ENCODE data around the gene PADI3.
A peak's percentile ranks its signal among the peaks of the same experiment; 100 is the strongest.
"Not testable (repeated sequence)": the region's sequence is repeated elsewhere in the genome, so short reads cannot be mapped to it uniquely, and the experiment has no call there.

PADI3 gene

DNA sequence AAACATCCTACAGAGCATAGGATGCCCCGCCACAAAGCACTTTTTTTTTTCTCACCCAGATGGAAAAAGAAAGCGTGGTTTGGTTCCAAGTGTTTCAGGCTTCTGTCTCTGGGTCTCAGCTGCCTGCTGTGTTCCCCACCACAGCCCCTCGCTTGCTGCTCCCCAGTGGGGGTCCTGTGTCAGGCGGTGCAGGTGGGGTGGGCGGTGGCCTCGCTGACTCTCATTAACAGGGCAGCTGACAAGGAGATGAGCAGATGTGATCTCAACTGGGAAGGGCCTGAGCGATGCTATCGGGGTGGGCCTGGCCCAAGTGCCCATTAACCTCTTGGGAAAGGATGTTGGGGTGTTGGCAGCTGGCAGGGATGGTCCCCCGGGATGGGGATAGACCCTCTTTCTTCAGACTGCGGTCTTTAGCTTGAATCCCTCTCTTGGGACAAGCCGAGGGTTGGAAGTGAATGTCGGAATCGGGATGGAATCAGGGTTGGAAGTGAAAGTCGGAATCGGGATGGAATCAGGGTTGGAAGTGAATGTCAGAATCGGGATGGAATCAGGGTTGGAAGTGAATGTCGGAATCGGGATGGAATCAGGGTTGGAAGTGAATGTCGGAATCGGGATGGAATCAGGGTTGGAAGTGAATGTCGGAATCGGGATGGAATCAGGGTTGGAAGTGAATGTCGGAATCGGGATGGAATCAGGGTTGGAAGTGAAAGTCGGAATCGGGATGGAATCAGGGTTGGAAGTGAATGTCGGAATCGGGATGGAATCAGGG is 7.7 kb upstream of the PADI3 start:
- DNase-seq, result not testable (repeated sequence)

DNA sequence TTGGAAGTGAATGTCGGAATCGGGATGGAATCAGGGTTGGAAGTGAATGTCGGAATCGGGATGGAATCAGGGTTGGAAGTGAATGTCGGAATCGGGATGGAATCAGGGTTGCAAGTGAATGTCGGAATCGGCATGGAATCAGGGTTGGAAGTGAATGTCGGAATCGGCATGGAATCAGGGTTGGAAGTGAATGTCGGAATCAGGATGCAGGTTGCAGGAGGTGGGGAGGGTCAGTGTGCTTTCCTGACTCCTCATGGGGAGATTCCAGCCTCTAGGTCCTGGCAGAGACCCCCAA is 7.2 kb upstream of the PADI3 start:
- not testable (repeated sequence) for DNase-seq

DNA sequence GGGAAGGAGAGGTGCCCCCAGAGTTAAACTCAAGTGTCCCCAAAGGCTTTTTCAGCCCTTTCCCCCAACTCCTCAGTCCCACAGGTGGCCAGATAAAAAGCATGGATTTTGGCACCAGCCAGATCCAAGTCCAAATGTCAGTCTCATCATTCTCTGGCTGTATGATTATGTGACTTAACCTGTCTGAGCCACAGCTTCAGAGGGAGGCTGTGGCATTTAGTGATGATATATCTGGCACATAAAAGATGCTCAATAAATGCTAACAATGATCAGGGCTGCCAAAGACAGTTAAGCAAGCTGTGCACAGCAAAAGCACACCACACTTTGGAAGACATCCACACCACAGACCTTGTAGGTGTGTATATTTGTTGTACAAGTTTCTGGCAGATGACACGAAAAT is 5.6 kb upstream of the PADI3 start:
- DNase-seq, result no peak

DNA sequence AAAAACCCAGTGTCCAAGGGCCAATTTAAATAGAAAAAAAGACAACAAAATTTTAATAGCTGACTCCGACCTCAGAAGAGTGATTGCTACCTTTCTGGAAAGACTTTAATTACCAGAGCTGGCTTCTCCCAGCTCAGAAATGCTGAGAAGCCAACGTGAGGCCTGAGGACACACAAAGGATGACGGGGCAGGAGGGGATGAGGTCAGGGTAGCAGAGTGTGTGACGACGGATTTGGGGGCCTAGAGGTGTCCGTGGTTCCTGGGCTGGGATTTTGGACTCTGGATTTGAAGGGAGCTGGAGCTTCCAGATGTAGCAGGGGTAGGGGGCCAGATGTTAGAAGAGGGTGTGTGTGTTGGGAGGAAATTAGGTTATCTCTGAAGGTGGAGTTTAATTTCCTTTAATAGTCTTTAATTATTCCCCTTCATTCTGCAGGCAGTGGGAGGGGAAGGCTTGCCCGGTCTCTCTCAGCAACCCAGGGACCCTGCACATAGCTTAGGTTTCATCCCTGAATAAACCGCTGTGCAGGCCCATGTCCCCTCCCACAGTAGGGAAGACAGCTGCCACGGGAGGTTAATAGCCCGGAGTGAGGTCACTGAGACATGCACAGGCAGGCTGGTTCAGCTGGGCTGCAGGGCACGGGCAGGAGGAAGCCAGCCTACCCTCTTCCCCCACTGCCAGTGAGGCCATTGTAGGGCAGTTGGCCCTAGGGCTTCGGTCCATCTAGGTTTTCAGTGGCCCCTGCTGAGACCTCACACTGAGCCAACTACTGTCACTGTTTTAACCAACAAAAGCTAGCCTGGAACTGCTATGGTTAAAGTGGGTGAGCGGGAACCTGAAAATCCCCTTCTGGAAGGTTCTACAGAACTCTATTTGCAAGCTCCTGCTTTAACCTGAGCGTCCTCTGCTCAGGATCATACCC is 3.8 kb upstream of the PADI3 start:
- DNase-seq, result peak; percentile 55

DNA sequence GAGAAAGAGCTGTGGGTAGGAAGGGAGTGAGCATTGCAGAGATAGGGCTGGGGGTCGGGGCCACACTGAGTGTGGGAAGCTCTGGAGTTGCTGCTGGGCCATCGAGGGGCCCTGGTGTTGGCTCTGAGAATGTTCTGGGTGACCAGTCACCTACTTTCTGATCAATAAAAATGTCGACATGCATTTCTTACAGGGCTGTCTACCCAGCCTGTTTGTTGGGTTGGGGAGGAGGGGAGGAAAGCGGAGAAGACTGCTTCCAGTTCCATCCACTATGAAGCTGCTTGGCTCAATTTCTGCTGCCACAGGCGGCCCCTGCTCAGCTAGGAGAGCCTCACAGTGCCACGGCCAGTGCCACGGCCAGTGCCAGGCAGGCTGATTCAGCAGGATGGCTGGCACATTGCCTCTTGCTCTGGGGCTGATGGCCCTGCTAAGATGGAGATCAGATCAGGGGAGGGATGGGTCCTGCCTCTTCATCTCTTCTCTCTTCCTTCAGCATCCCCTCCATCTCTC is 3.0 kb upstream of the PADI3 start:
- DNase-seq, result peak; percentile 46

DNA sequence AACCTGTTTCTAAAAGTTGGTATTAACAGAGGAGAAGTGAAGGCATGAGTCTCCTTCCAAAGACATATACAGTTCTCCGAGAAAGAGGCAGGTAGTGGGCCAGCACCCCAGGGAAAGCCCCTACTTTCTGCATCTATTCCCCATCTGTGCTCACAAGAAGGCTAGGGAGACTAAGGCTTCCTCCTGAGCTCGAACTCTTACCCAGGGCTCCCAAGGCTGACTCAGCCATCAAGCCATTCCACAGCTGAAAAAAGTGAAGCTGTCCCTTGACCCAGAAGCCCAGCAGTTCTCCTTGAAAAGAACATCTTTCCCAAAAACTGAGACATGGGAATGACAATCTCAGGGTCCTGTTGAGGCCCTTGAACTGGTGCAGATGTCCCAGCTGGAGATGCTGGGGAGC is 1.9 kb upstream of the PADI3 start:
- no peak for DNase-seq

DNA sequence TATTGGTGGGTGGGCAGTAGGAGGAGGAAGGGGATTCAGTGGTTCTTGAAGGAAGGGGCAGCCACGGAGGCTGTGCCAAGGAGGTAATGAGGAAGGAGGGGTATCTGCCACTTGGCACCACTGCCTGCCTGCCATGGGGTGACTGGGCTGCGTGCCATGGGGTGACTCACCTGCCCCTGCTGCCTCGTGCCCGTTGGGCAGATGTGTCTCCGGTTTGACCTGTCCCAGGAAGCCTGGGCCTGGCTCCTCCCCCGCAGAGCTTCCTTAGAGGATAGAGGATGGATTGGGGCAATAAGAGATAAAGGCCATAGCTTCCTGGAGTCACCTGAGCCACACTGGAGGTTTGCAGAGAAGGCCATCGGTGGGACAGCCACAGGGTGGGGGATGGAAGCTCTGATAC is 1.7 kb downstream of the PADI3 start:
- DNase-seq, result no peak

DNA sequence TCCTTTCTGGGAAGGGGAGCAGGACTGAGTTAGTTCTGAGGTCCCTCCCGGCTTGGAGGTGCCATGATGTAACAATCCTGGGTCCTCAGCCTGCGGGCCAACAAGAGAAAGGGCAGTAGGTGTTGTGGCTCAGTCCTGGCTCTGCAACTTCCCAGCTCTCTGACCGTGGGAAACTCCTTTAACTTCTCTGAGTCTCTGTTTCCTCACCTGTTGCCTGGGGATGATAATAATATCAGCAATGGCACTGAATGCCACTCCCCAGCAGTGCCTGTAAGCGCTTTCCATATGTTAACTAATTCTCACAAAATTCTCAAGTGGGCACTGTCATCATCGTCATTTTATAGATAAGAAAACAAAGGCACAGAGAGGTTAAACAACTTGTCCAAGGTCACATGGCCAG is 2.3 kb downstream of the PADI3 start:
- no peak for DNase-seq

DNA sequence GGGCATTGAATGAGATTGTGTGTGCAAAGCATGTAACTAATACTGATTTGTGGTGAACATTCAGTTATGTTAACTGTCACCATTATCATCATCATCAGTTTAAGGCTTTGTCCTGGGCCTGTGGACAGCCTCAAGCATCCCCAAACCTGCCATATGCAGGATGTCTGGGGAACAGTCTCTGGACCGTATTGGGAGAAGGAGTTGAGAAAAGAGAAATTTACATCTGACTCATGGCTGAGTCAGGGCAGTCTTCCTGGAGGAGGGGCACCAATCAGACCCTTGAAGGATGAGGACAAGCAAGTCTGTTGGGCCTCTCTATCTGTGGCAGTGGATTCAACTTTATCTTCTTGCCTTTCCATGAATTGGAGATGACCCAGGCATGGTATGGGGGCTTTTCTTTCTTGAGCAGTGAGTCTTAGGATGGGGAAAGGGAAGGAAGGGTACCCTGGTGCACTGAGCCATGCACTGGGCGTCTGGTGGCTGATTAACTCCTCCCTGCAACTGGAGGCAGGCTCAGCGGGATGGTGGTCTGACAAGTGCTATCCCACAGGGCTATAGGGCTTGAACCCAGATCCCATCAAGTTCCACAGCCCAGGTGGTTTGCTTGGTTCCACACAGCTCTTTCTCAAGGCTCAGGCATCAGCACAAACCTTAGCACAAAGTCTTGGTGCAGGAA is 2.9 kb downstream of the PADI3 start:
- DNase-seq, result no peak

DNA sequence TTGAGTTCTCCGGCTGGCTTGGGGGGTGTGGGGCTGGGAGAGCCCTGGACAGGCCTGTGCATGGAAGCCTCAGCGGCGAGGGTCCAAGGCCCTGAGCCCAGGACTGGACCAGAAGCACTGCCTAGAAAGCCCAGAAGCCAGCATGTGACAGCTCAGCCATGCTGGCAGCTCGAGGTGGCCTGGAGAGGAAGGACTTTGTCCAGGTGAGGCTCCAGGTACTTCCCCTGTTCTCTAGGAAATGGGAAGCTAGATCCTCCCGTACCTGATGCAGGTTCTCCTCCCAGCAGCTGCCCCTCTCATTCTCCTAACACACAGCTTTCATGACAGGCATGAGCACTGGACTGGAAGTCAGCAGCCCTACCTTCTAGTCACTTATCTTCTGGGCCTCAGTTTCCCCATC is 6.4 kb downstream of the PADI3 start:
- DNase-seq, result no peak

DNA sequence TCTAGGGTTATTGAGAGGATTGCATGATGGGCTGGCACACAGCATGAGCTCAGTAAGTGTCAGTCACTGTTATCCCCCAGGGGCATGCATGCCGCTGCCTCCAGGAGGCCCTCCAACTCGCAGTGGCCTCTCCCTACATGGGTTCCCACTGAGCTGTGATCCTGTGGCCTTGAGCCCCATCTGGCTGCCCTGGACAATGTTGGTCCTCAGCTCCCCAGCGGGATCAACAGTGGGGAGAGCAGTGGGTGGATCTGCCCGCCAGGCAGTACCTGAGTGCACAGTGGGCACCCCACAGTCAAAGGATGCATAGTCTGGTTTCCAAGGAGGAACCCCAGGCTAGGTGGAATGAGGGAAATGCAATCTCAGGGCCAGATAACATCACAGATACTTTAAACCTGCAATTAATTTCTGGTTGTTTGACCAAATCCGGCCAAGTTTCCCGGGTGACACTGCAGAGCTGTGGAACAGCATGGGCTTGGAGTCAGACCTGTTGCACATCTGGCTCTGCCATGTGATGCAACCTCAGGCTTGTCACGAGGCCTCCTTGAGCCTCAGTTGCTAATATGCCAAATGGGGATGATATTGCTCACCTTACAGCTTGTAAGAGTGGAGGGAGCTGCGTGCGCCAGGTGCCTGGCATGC is 9.3 kb downstream of the PADI3 start:
- no peak for DNase-seq

DNA sequence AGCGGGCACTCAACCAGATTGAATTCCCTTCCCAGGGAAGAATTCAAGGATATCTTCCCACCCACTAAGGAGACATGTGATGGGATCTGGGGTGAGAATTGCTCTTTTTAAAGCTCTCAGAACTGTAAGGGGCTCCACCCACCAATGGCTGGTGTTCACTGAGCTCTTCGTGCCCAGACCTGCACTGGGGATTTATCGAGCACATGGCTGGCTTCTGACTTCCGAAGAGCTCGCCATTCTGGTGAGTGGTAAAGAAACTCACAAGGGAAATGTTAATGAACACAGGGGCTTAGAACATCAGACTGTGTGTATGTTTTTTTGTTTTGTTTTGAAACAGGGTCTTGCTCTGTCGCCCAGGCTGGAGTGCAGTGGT is 9.8 kb downstream of the PADI3 start:
- DNase-seq, result no peak

DNA sequence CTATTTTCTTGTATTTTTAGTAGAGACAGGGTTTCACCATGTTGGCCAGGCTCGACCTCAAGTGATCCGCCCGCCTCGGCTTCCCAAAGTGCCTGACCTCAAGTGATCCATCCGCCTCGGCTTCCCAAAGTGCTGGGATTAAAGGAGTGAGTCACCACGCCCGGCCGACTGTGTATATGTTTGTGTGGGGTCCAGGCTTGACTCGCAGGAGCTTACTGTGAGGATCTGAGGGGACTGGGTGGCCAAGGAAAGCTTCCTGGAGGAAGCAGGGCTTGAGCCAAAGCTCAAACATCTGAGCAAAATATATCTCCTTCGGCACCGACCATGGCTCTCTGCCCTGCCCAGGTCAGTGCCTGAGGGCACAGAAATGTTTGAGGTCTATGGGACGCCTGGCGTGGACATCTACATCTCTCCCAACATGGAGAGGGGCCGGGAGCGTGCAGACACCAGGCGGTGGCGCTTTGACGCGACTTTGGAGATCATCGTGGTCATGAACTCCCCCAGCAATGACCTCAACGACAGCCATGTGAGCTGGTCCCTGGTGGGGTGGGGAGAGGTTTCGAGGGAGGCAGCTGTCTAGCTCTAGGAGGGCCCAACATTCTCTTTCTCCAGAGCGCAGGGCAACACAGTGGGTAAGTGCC is 10.5 kb downstream of the PADI3 start:
- DNase-seq, result no peak

DNA sequence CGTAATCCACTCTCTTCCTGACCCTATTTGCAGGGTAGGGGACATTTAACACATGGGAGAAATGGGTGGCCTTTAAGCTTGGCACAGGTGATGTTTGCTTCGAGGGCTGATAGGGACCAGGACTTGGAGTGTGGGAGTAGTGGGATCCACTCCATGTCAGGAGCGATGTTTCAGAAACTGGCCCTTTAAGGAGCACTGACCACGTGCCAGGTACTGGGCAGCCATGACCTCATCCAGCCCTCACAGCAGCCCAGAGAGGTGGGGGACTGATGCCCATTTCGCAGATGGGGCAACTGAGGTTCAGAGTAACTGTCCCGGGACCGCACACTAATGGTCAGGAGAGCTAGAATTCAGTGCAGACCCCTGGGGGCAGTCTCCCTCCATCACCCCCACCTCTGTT is 11.4 kb downstream of the PADI3 start:
- no peak for DNase-seq

DNA sequence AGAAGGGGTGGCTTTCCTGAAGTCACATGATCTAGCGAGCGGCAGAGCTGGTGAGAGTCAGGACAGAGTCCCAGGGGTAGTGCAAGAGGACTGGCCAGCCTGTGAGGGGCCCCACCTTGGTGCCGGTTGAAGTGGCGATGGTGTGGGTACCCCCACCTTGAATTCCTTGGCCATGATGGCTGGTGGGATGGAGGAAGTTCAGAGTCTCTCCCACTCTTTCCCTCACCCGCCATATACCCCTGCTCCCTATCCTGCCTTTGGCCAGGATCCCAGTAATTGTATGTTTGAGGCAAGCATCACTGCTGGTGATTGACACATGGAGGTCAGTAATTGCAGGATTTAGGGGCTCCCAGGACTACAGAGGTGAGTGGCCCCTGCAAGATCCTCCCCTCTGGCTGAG is 11.8 kb downstream of the PADI3 start:
- DNase-seq, result no peak

DNA sequence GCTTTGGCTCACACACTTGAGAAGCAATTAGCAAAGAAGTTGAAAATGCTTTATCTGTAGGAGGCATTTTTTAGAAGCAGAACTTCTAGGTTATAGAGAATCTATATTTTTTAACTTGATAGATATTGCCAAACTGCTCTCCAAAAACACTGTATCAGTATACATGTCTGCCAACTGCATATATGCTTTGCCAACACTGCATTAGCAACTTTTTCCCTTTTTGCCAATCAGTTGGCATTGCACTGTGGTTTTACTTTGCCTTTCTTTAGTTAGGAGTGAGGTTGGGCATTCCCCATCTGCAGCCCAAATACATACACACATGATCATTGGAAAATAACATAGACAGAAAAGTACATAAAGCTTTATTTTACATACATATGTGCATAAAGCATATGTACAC is 15.0 kb downstream of the PADI3 start:
- DNase-seq, result no peak

DNA sequence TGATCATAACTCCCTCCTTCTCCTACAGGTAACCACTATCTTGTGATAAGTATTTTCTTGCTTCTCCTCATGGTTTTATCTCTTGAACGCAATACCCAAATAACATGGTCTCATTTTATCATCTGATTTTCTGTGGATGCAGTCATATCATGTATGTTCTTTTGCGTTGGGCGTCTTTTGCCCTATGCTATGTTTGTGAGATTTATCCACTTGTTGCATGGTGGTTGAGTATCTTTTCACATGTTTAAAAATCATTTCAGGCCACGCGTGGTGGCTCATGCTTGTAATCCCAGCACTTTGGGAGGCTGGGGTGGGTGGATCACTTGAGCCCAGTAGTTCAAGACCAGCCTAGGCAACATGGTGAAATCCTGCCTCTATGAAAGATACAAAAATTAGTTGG is 15.6 kb downstream of the PADI3 start:
- DNase-seq, result no peak

DNA sequence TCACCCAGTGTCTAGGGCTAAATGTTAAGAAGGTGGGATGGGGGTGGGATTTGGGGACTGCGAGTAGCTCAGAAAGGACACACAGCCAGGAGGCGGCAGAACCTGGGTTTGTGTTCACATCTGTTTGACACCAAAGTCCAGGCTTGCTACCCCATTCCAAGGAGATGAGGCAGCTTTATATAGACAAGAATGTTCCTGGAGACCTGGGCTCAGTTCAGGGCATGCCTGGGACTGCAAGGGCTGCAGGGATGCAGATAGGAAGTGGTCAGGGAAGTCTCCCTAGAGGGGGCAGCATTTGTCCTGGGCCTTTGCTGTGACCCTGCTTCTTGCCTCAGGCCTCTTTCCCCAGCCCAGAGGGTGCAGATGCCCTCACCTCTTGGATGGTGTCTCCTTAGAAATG is 16.3 kb downstream of the PADI3 start:
- no peak for DNase-seq

DNA sequence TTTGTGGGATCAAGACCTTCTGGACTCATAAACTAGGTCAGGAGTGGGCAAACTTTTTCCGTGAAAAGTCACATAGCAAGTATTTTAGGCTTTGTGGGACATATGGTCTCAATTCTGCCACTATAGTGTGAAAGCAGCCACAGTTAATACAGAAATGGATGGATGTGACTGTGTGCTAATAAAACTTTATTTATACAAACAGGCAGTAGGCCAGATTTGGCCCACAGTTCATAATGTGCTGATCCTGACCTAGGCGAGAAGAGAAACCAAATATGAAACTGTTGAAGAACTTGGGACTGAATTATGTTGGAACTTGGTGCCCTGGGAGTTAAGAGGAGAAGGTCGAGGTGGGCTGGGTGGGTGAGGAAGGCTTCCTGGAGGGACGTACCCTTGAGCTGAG is 17.1 kb downstream of the PADI3 start:
- no peak for DNase-seq

DNA sequence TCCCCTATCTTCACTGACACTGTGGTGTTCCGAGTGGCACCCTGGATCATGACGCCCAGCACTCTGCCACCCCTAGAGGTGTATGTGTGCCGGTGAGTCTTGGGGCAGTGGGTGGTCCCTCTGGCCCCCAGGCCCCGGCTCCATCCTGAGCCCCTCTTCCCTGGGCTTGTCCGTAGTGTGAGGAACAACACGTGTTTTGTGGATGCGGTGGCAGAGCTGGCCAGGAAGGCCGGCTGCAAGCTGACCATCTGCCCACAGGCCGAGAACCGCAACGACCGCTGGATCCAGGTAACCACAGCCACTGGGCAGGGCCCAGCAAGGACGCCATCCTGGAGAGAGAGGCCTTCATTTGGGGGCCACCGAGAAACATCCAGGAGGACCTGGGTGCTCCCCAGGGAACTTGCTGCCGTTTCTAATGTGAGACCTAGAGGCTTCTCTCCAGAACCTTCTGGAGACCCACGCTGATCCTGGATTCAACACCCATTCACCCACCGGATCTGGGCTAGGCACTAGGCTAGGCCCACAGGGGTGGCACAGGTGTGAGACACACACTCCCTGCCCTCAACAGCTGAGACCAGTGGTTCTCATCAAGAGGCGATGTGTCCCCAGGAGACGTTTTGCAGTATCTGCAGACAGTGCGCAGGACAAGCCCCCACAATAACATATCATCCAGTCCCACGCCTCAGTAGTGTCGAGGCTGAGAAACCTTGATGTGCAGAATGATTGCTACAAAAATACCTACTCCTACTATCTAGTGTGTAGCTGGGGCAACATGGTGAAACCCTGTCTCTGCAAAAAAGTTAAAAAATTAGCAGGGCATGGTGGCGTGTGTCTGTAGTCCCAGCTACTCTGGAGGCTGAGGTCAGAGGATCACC is 22.2 kb downstream of the PADI3 start:
- DNase-seq, result no peak

DNA sequence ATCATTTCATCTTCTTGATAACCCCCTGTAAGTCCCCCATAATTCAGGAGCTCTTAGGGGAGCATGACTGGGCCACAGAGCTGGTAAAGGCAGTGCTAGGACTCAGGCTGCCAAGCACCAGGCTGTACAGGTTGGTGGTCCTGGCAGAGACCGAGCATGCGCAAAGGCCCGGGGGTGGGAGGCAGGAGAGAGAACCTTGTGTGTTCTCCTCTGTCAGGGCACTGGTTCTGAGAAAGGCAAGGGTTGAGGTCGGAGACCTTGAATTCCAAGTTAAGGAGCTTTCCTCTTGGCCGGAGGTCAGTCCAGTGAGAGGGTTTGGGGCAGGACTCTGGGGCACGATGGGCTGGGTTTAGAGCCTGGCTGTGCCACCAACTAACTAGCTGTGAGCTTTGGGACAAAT is 23.2 kb downstream of the PADI3 start:
- no peak for DNase-seq

Data from right kidney (tissue), 1 donor.